ENCODE data around the gene PEX1. TPM values are rescaled to one million over a fixed set of nuclear protein-coding genes. Genes with fewer than 3 reads are reported as not detected.
"Not testable (repeated sequence)": the region's sequence is repeated elsewhere in the genome, so short reads cannot be mapped to it uniquely, and the experiment has no call there.

Gene PEX1
- total and polyA plus RNA-seq, 2 donors (not counting 3 experiments of a cell fraction or from before 2014, with no cell fraction given) = 8.4 to 11.7 TPM

DNA sequence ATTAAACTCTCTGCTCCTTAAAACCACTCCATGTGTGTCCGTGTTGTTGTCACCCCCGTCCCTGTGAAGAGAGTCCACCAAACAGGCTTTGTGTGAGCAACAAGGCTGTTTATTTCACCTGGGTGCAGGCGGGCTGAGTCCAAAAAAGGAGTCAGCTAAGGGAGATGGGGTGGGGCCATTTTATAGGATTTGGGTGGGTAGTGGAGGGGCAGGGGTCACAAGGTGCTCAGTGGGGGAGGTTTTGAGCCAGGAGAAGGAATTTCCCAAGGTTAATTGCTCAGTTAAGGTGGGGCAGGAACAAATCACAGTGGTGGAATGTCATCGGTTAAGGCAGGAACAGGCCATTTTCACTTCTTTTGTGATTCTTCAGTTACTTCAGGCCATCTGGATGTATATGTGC is 49.2 kb downstream of the PEX1 start:
- FAIRE-seq; CTCF ChIA-PET; H3K27me3 ChIP-seq (ENCODE audit: control insufficient read depth in 2 of 2, insufficient read depth in 2 of 2, low read length in 2 of 2); H3K36me3 ChIP-seq (ENCODE audit: control insufficient read depth in 2 of 2, extremely low read depth in 1 of 2, insufficient read depth in 2 of 2, low read length in 2 of 2); H2AFZ ChIP-seq (ENCODE audit: low read depth, low read length); H3K27ac ChIP-seq (ENCODE audit: insufficient read depth, low read depth, low read length); H3K9me3 ChIP-seq (replicated peaks; ENCODE audit: control insufficient read depth, insufficient read depth, low read length); H3K4me3 ChIP-seq (replicated peaks in 1 of 3; ENCODE audit: insufficient read depth in 1 of 3, low read depth in 1 of 3, low read length in 3 of 3); H3K9ac ChIP-seq (replicated peaks; ENCODE audit: extremely low read depth, insufficient read depth, low read length); H3K9me1 ChIP-seq (replicated peaks; ENCODE audit: control insufficient read depth, extremely low read depth, insufficient read depth, low read length); POLR2A ChIA-PET; H3K4me1 ChIP-seq (ENCODE audit: control insufficient read depth, extremely low read depth, insufficient read depth, low read length); BruUV-seq (replicated peaks); H4K20me1 ChIP-seq (replicated peaks; ENCODE audit: control insufficient read depth, extremely low read depth, insufficient read depth, low read length); intact Hi-C loops (cut with micrococcal nuclease); H3K4me2 ChIP-seq (ENCODE audit: insufficient read depth, low read length); H3K79me2 ChIP-seq (ENCODE audit: control insufficient read depth, insufficient read depth, low read length); DNase-seq (ENCODE audit: low read depth, low spot score); dilution Hi-C loops (cut with MboI; ENCODE audit: extremely low pct_ligation_motif_present, low sequenced_read_pairs): not testable (repeated sequence)

DNA sequence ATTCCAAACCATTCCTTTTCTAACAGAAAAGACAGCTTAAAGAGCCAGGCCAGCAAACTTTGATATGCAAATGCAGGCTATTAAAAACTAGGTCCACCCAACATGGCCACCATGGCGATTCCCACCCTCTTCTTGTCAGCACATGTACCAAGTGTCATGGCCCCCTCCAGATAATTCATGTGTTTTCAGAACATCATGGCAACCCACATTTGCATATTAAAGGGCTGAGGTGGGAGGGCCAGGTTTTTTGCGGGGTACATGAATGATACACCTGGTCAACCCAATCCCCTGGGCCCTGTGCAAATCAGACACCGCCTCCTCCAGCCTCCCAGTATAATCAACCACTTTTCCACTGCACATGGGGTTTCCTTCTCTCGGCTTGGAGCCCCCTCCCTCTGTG is 49.6 kb downstream of the PEX1 start:
- ChIA-PET CTCF (no interaction called here), POLR2A (no interaction called here)
- intact Hi-C loops (cut with micrococcal nuclease) (no loop called here), dilution Hi-C loops (cut with MboI; ENCODE audit: extremely low pct_ligation_motif_present, low sequenced_read_pairs) (no loop called here)
- DNase-seq (ENCODE audit: low read depth, low spot score) = no peak
- Histone ChIP-seq H3K4me1 (ENCODE audit: control insufficient read depth, extremely low read depth, insufficient read depth, low read length) (no peaks in the 10 kb centered on the region), H3K9me1 (replicated peaks; ENCODE audit: control insufficient read depth, extremely low read depth, insufficient read depth, low read length) (no peaks in the 10 kb centered on the region), H4K20me1 (replicated peaks; ENCODE audit: control insufficient read depth, extremely low read depth, insufficient read depth, low read length) (no peaks in the 10 kb centered on the region), H3K4me2 (ENCODE audit: insufficient read depth, low read length) (no peak overlapping the region), H3K4me3 (replicated peaks in 1 of 3; ENCODE audit: insufficient read depth in 1 of 3, low read depth in 1 of 3, low read length in 3 of 3) (no peak overlapping the region), H3K27me3 (ENCODE audit: control insufficient read depth in 2 of 2, insufficient read depth in 2 of 2, low read length in 2 of 2) (no peaks in the 10 kb centered on the region), H3K36me3 (ENCODE audit: control insufficient read depth in 2 of 2, extremely low read depth in 1 of 2, insufficient read depth in 2 of 2, low read length in 2 of 2) (no peaks in the 10 kb centered on the region), H3K79me2 (ENCODE audit: control insufficient read depth, insufficient read depth, low read length) (no peaks in the 10 kb centered on the region), H2AFZ (ENCODE audit: low read depth, low read length) (no peak overlapping the region), H3K27ac (ENCODE audit: insufficient read depth, low read depth, low read length) (no peak overlapping the region), H3K9me3 (replicated peaks; ENCODE audit: control insufficient read depth, insufficient read depth, low read length) (no peaks in the 10 kb centered on the region), H3K9ac (replicated peaks; ENCODE audit: extremely low read depth, insufficient read depth, low read length) (no peak overlapping the region)
- BruUV-seq (replicated peaks) = no TSS peak
- no peak for TF ChIP-seq MYC (IDR thresholded peaks at IDR 0.05; ENCODE audit: low read depth, low read length)
- no peak for TF ChIP-seq EZH2 (IDR thresholded peaks at IDR 0.05; ENCODE audit: borderline replicate concordance, low read depth, low read length, severe bottlenecking)
- no peak for TF ChIP-seq GATA2 (IDR thresholded peaks at IDR 0.05; ENCODE audit: insufficient read depth, insufficient read length, low read depth, low read length)
- TF ChIP-seq, protein P1, sequence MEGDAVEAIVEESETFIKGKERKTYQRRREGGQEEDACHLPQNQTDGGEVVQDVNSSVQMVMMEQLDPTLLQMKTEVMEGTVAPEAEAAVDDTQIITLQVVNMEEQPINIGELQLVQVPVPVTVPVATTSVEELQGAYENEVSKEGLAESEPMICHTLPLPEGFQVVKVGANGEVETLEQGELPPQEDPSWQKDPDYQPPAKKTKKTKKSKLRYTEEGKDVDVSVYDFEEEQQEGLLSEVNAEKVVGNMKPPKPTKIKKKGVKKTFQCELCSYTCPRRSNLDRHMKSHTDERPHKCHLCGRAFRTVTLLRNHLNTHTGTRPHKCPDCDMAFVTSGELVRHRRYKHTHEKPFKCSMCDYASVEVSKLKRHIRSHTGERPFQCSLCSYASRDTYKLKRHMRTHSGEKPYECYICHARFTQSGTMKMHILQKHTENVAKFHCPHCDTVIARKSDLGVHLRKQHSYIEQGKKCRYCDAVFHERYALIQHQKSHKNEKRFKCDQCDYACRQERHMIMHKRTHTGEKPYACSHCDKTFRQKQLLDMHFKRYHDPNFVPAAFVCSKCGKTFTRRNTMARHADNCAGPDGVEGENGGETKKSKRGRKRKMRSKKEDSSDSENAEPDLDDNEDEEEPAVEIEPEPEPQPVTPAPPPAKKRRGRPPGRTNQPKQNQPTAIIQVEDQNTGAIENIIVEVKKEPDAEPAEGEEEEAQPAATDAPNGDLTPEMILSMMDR (IDR thresholded peaks at IDR 0.05; ENCODE audit: extremely low read depth in 1 of 2, insufficient read depth in 1 of 2, low read depth in 1 of 2, low read length in 2 of 2) = no peak
- TF ChIP-seq FOS (IDR thresholded peaks at IDR 0.05; ENCODE audit: borderline replicate concordance, insufficient read depth, low read length) = no peak
- no peak for FAIRE-seq
